HepG2 (cell line): ENCODE data around the gene PRMT2. TPM values are rescaled to one million over a fixed set of nuclear protein-coding genes. Genes with fewer than 3 reads are reported as not detected.

ENCODE experiments used
- ATAC-seq: fragments of 200-7000 bp; cut with Tn5 transposase; 3 replicates; pipeline ENCODE4 v1.9.1; 2020; ENCODE audit warnings: mild to moderate bottlenecking, moderate library complexity
- BruUV-seq: library from RNA; stranded (reverse); fragments of 400-500 nt; replicated peaks from 2 replicates; lab custom pipeline; 2021; lab: Mats Ljungman, UMichigan
- CTCF ChIA-PET: fragments of 300-600 bp; formaldehyde crosslinking; extraction: SDS; loops from one replicate; lab custom pipeline; 2021; ENCODE audit warnings: low total read pairs, inconsistent platforms, low intra/inter-chr PET ratio; lab: Yijun Ruan, JAX
- POLR2A ChIA-PET: fragments of 350-600 bp; sonication (Branson Sonifier 250); formaldehyde crosslinking; loops from one replicate; lab custom pipeline; 2020; ENCODE audit warnings: antibody characterized with exemption, inconsistent platforms; lab: Yijun Ruan, JAX
- DNase-seq: peaks from one replicate; pipeline ENCODE4 v3.0.0-alpha.2; 2015; ENCODE audit warnings: low spot score
- FAIRE-seq: peaks from 3 replicates; lab custom pipeline; 2011; peaks lifted over from hg19 to GRCh38; lab: Jason Lieb, UNC
- H2AFZ ChIP-seq: one replicate; pipeline ENCODE4 v1.6.1; 2011; ENCODE audit warnings: low read length, inconsistent platforms
- H3K27ac ChIP-seq: fragments of 300-600 bp; 3 replicates; pipeline ENCODE4 v1.8.0; 2011; ENCODE audit warnings: mixed run types, mild to moderate bottlenecking, mixed read lengths, low read length, inconsistent platforms; ENCODE audit not compliant: insufficient read depth; ENCODE audit errors: extremely low read length
- H3K27me3 ChIP-seq, 2 experiments: fragments of 200-600 bp in 1 of 2; 2 replicates in 1 of 2; 3 replicates in 1 of 2; pipeline versions ENCODE4 v1.6.0 to v1.8.0; 2011; ENCODE audit warnings: low read length in 2 of 2, mild to moderate bottlenecking in 2 of 2, moderate library complexity in 2 of 2, inconsistent platforms in 1 of 2; ENCODE audit not compliant: insufficient read depth in 2 of 2, control insufficient read depth in 1 of 2
- H3K36me3 ChIP-seq, 2 experiments: fragments of 200-600 bp in 1 of 2; replicated peaks in 1 of 2; 2 replicates in 1 of 2; 3 replicates in 1 of 2; pipeline versions ENCODE4 v1.5.1 to v1.8.0; 2011; ENCODE audit warnings: low read length in 2 of 2, inconsistent platforms in 1 of 2; ENCODE audit not compliant: insufficient read depth in 2 of 2, control insufficient read depth in 1 of 2
- H3K4me1 ChIP-seq: 2 replicates; pipeline ENCODE4 v1.5.1; 2012; ENCODE audit warnings: low read length, inconsistent platforms; ENCODE audit not compliant: insufficient read depth
- H3K4me2 ChIP-seq: 2 replicates; pipeline ENCODE4 v1.6.0; 2011; ENCODE audit warnings: low read depth, low read length, inconsistent platforms
- H3K4me3 ChIP-seq, 3 experiments: fragments of 200-600 bp in 1 of 3; sonication (generic), shearing (Covaris generic) in 1 of 3; replicated peaks in 1 of 3; 2 replicates each; pipeline ENCODE4 v1.5.1; 2011 to 2016; ENCODE audit warnings: low read length in 3 of 3, inconsistent platforms in 2 of 3, low read depth in 2 of 3, mild to moderate bottlenecking in 2 of 3, control low read depth in 1 of 3, mixed read lengths in 1 of 3; ENCODE audit not compliant: insufficient read depth in 1 of 3
- H3K79me2 ChIP-seq: one replicate; pipeline ENCODE4 v1.6.1; 2011; ENCODE audit warnings: low read length, inconsistent platforms; ENCODE audit not compliant: insufficient read depth
- H3K9ac ChIP-seq: 2 replicates; pipeline ENCODE4 v1.6.0; 2011; ENCODE audit warnings: mild to moderate bottlenecking, low read depth, low read length, inconsistent platforms; ENCODE audit not compliant: insufficient read depth
- H3K9me3 ChIP-seq: 2 replicates; pipeline ENCODE4 v1.5.1; 2012; ENCODE audit warnings: mild to moderate bottlenecking, low read length
- H4K20me1 ChIP-seq: 2 replicates; pipeline ENCODE4 v1.6.0; 2011; ENCODE audit warnings: inconsistent platforms, mild to moderate bottlenecking, low read length, moderate library complexity; ENCODE audit not compliant: insufficient read depth
- ARHGAP35 ChIP-seq: sonication (generic); formaldehyde crosslinking; IDR thresholded peaks from 2 replicates; pipeline ENCODE4 v1.9.0; 2022; ENCODE audit warnings: mild to moderate bottlenecking, inconsistent platforms, moderate library complexity, missing genetic modification reagents, borderline replicate concordance
- ARNT ChIP-seq: fragments of 450-650 bp; IDR thresholded peaks from 2 replicates; pipeline ENCODE4 v1.6.1; 2017
- BHLHE40 ChIP-seq: IDR thresholded peaks from 2 replicates; pipeline ENCODE4 v1.6.1; 2011; ENCODE audit warnings: low read length, improper control_type of control experiment
- BRD4 ChIP-seq: sonication (generic); formaldehyde crosslinking; IDR thresholded peaks from 2 replicates; pipeline ENCODE4 v1.4.0; 2020; ENCODE audit warnings: missing genetic modification reagents
- MYC ChIP-seq: sonication (generic); formaldehyde crosslinking; IDR thresholded peaks from 2 replicates; pipeline ENCODE4 v1.9.0; 2021; ENCODE audit warnings: missing genetic modification reagents, borderline replicate concordance
- TRIM24 ChIP-seq: sonication (generic); formaldehyde crosslinking; IDR thresholded peaks from 2 replicates; pipeline ENCODE4 v1.8.0; 2022; ENCODE audit warnings: mild to moderate bottlenecking, missing genetic modification reagents
- ZNF296 ChIP-seq: sonication (generic); formaldehyde crosslinking; conservative IDR thresholded peaks from 2 replicates; pipeline ENCODE4 v1.5.0; 2020; ENCODE audit warnings: mild to moderate bottlenecking, missing genetic modification reagents
- ZNF776 ChIP-seq: sonication (generic); formaldehyde crosslinking; IDR thresholded peaks from 2 replicates; pipeline ENCODE4 v1.4.0; 2020; ENCODE audit warnings: mild to moderate bottlenecking, missing genetic modification reagents
- ZNF841 ChIP-seq: sonication (generic); formaldehyde crosslinking; IDR thresholded peaks from 2 replicates; pipeline ENCODE4 v1.8.1; 2023; ENCODE audit warnings: missing genetic modification reagents, borderline replicate concordance
- ZXDC ChIP-seq: sonication (generic); formaldehyde crosslinking; IDR thresholded peaks from 2 replicates; pipeline ENCODE4 v1.5.0; 2020; ENCODE audit warnings: mild to moderate bottlenecking, missing genetic modification reagents
- WGBS: methylation state at CpG from one replicate; pipeline ENCODE4 v1.1.6; 2017; ENCODE audit warnings: low lambda C conversion rate; 5-methylcytosine and 5-hydroxymethylcytosine counted together
- in situ Hi-C: cut with HindIII; loops from 2 replicates; pipeline ENCODE4 v1.10.0; 2017; ENCODE audit warnings: low pct_unique_long_range_greater_than_20kb; ENCODE audit not compliant: extremely low pct_ligation_motif_present
- intact Hi-C: fragments of 100-400 bp; cut with micrococcal nuclease; formaldehyde crosslinking; loops from one replicate; pipeline ENCODE4 v1.10.0; 2022; ENCODE audit not compliant: unreplicated experiment
- polyA plus RNA-seq, 8 experiments: library from polyadenylated mRNA; depleted of rRNA in 3 of 8; stranded (reverse) in 7 of 8; unstranded in 1 of 8; fragments of >200 nt; fragmentation: Illumina TruSeq in 4 of 8; extraction: Trizol in 4 of 8; gene quantifications; 2 replicates each; pipeline versions ENCODE4 v1.2.1 to v1.2.3, GENCODE V29; 2011 to 2016; ENCODE audit warnings: low read depth in 4 of 8, missing spikeins in 1 of 8, mixed read lengths in 1 of 8; ENCODE audit not compliant: insufficient read depth in 1 of 8
- total RNA-seq, 5 experiments: library from RNA; depleted of rRNA; stranded (reverse); fragments of >200 nt; fragmentation: Illumina TruSeq; extraction: Trizol; gene quantifications; 2 replicates each; pipeline ENCODE4 v1.2.3, GENCODE V29; 2016; ENCODE audit warnings: low read depth in 1 of 5
- TF ChIP-seq, protein P1 (sequence below): sonication (generic); formaldehyde crosslinking; IDR thresholded peaks from 2 replicates; pipeline ENCODE4 v1.4.0; 2020; ENCODE audit warnings: missing genetic modification reagents

Gene PRMT2
- total and polyA plus RNA-seq, 2 of the 13 experiments (the other 11 are each of a cell fraction or from before 2014, with no cell fraction given), result 54.4 to 78.8 TPM

DNA sequence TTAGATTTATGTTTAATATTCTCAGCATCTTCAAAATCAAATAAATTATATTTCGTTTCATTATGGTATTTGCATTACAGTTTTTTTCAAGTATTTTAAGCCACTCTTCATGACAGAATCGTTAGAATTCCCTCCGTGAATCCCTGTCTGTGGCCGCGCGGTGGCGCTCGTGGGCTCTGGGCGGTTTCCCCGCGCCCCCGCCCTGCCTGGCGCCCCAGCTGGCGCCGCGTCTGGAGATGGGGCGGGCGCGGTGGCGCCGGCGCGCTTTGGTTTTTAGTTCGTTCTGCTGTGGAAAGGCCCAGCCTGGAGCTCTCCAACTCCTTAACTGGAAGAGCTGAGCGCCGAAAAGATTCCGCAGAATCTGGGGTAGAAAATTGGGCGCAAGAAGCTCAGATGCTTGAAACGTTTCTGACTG, 25.7 kb downstream of the PRMT2 start:
- no peaks in the 10 kb centered on the region for H3K9me3 ChIP-seq
- no peak overlapping the region for H2AFZ ChIP-seq
- no peak overlapping the region for H3K4me3 ChIP-seq
- DNase-seq (no peak), ATAC-seq (no peak)
- no peak overlapping the region for H3K4me2 ChIP-seq
- BruUV-seq, result no TSS peak
- intact Hi-C loops, result no loop called here
- POLR2A ChIA-PET, result no interaction called here
- no peaks in the 10 kb centered on the region for H4K20me1 ChIP-seq
- H3K27me3 ChIP-seq, result no peaks in the 10 kb centered on the region
- WGBS, result 98% methylated on average over 29 of the region's 29 CpGs
- no peaks in the 10 kb centered on the region for H3K79me2 ChIP-seq
- no peak overlapping the region for H3K9ac ChIP-seq
- H3K27ac ChIP-seq, result no peak overlapping the region
- no peak for TF ChIP-seq MYC (CRISPR knock-in tag)
- TF ChIP-seq BHLHE40, result no peak
- TF ChIP-seq, protein P1, sequence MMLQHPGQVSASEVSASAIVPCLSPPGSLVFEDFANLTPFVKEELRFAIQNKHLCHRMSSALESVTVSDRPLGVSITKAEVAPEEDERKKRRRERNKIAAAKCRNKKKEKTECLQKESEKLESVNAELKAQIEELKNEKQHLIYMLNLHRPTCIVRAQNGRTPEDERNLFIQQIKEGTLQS (CRISPR knock-in tag), result no peak
- TF ChIP-seq, all 625 proteins: peak for 0
- Histone ChIP-seq H3K4me1 (no peaks in the 10 kb centered on the region), H3K36me3 (peaks cover 4 to 15% of the 10 kb centered on the region in 2 experiments; a peak in 4 of 5 replicates)
- in situ Hi-C loops, result no loop called here
- CTCF ChIA-PET, result no interaction called here
- no peak for FAIRE-seq

DNA sequence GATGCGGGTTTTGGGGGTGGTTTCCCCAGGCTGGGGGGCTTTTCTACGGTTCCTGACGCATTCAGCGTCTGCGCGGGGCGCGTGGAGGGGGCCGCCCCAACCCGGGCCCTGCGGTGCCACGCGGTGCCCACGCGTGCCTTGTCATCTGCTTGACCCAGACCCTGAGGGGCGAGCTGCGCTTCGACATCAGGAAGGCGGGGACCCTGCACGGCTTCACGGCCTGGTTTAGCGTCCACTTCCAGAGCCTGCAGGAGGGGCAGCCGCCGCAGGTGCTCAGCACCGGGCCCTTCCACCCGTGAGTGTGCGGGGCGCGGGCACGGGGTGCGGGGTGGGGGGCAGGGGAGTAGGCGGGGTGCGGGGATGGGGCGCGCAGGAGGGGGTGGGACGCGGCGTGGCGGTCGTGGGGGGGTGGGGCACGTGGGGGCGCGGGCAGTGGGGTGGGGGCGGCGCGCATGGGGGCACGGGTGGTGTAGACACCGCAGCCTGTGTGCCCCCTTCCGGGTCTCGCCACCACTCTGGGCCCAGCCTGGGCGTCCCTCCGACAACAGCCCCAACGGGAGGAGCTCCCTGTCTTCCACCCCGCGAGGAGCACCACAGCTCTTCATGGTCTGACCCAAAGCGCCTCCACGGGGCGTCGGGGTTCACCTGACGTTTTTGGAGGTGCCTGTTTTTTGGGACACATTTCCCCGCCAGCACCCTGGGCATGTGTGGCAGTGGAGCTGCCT, 26.3 kb downstream of the PRMT2 start:
- H3K27me3 ChIP-seq, result no peaks in the 10 kb centered on the region; a peak in 1 of 5 replicates
- no peaks in the 10 kb centered on the region for H3K79me2 ChIP-seq
- no peak for DNase-seq
- no peak overlapping the region for H3K27ac ChIP-seq
- 97% methylated on average over 52 of the region's 61 CpGs for WGBS
- TF ChIP-seq BRD4 (no peak), ARHGAP35 (CRISPR knock-in tag) (no peak), ZXDC (CRISPR knock-in tag) (no peak), ARNT (no peak), ZNF841 (CRISPR knock-in tag) (no peak), ZNF296 (CRISPR knock-in tag) (no peak), TRIM24 (no peak), ZNF776 (no peak)
- intact Hi-C loops (no loop called here), in situ Hi-C loops (no loop called here)
- no peak overlapping the region for H3K4me2 ChIP-seq
- H3K4me3 ChIP-seq, result no peak overlapping the region
- POLR2A ChIA-PET, result interaction anchor here (1.4 kb wide), 1 partner anchor 26 kb away, joined by 3 read pairs; the partner anchor contains the start of gene PRMT2
- peaks cover 4 to 15% of the 10 kb centered on the region in 2 experiments; a peak in 4 of 5 replicates for H3K36me3 ChIP-seq
- no peak overlapping the region for H2AFZ ChIP-seq
- no peaks in the 10 kb centered on the region for H4K20me1 ChIP-seq
- no peak overlapping the region for H3K9ac ChIP-seq
- no TSS peak for BruUV-seq
- CTCF ChIA-PET, result no interaction called here
- no peak; the same call in 2 of the 3 replicates for ATAC-seq
- H3K4me1 ChIP-seq, result peaks cover 3% of the 10 kb centered on the region
- FAIRE-seq, result no peak
- H3K9me3 ChIP-seq, result no peaks in the 10 kb centered on the region
